HG02763 (cell line): ENCODE data around the gene TOGARAM1.

ENCODE experiments used
- ATAC-seq: cut with Tn5 transposase; IDR thresholded peaks from one replicate; pipeline ENCODE4 v1.9.1; 2021; ENCODE audit warnings: mild to moderate bottlenecking, moderate library complexity; ENCODE audit not compliant: unreplicated experiment

The TOGARAM1 gene

DNA sequence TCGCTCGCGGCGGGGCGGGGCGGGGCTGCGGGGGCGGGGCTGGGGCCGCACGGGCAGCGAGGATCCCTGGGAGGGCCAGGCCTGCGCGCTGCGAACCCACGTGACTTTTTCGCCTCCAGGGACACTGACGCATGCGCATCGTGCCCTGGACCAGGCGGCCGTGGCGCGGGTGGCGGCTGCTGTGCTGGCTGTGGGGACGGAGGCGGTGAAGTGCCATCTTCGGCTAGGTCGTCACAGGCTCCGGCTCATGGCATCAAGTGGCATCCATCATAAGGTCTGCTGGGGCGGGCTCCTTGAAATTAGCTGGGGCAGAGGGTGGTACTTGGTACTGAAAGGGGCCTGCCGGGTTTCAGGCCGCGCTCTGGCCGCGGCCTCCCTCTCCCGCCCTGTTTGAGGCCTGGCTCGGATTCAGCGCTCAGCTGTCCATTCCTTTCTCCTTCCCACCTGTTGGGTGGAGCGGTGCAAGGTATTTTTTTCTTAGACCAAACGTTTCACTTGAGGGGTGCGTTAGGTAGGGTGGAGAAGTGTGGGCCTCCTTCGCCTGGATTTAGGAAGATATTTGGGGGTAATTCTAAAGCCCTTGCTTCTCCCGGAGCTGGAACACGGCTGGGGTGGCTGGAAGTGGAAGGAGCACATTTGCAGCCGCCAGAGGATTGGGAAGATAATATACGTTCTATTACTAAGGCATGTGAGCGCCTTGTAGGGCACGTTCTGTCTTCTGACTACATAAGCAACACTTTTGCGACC, 122.2 kb downstream of the TOGARAM1 start, which contains the start of gene PRPF39:
Gene PRPF39 (plus strand): TSS at position 141 of the 747 bp plus-strand sequence. CDS start 11,124 bp downstream, outside the sequence.
- ATAC-seq: peak; percentile 94

DNA sequence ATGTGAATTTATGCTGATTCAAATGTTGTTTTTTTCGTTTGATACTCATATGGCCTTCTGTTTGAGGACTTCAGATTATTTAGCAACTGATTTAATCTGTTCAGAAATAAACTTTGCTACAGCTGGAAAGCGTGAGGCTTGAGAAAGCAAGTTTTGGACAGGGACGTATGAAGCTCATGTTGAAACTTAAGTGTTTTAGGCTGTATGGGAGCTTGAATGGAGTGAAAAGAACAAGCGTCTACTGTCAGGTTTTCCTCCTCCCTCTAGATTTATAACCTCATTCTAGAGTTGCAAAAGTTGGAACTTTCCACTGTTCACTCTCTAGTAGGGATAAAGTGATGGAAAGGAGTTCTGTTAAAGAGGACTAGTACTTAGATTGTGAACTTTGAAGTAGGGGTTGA, 123.0 kb downstream of the TOGARAM1 start:
- ATAC-seq: no peak

DNA sequence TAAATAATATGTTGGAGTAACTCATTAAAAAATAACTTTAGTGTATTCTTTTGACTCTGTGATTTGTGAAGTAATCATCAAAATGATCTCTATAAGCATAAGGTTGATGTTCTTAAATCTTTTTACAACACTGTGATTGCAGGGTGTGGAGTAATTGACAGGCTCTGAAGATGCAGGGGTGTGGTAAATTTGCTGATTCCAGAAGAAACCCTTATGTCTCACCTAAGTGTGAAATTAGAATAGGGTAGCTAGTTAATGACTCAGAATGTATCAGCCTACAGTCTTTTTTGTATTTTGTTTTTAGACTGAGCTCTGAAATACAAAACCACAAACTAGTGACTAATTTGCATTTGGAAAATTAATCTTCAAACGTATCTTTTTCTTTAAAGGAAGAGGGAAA, 127.8 kb downstream of the TOGARAM1 start:
- peak; percentile 73 for ATAC-seq

DNA sequence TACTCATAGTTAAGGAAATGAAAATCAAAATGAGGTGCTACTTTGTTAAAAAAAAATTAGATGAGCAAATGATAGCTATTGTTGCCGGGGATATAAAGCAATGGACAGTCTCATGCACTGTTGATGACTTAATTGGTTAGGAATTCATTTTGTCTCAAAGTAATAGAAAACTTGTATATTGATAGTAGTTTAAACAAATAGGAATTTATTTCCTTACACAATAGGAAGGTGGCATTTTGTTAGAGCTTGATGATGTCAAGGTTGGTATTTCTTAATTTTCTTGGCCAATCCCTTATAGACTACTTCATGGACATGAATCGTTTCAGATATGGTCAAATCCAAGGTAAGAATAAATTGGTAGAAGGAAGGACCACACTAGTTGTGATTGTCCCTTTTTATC, 129.7 kb downstream of the TOGARAM1 start:
- no peak for ATAC-seq

DNA sequence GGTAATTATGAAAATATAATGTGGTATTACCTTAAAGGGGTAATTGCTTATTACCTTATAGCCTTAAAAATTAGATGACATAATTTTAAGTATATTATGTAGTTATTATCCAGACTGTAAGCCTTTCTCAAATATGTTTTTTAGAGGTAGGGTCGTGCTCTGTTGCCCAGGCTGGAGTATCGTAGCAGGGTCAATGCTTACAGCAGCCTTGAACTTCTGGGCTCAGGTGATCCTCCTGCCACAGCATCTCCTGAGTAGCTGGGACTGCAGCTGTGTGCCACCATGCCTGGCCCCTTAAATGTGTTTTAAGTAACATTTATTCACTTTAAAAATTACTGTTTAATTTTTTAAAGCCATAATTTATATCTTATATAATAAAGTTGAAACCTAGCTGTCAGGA, 132.3 kb downstream of the TOGARAM1 start:
- ATAC-seq: no peak

DNA sequence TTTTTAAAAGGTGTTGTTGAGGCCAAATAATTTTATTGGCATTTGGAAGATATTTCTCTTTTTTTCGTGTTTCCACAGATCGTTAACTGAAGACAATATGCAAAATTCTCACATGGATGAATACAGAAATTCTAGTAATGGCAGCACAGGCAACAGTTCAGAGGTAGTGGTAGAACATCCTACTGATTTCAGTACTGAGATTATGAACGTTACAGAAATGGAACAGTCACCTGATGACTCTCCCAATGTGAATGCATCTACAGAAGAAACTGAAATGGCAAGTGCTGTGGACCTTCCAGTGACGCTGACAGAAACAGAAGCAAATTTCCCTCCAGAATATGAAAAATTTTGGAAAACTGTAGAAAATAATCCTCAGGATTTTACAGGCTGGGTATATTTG, 133.2 kb downstream of the TOGARAM1 start:
- ATAC-seq: no peak

DNA sequence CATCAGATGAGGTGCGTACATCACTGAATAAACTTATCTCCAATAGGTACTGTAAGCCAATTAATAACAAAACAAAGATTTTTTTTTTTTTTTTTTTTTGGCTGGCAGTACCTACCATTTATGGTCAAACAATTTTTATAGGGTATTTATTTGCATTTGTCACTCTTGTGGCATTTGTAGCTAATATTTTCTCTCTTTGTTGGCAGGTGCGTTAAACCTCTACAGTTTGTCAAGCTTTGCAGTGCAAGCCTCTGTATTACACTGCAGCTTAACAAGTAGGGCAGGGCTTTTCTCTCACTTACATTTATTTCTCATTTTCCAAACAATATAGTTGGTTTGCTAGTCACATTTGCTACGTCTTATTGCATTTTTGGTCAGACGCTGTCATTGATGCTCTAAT, 134.2 kb downstream of the TOGARAM1 start:
- ATAC-seq: no peak

DNA sequence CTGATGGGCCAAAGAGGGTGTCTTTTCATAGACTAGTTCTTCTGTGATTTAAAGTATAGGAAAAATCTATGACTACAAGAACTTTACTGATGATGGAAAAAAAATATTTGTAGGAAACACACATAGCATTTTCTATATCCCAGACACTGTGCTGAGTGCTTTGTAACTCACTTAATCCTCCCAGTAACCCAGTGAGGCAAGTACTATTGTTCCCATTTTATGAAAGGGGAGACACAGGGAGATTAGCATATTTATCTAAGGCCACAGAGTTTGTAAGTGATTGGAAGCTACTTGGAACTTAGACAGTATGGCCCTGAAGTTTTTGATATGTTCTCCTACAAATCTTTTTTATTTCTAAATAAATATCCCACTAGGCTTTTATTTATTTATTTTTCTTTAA, 141.8 kb downstream of the TOGARAM1 start:
- no peak for ATAC-seq

DNA sequence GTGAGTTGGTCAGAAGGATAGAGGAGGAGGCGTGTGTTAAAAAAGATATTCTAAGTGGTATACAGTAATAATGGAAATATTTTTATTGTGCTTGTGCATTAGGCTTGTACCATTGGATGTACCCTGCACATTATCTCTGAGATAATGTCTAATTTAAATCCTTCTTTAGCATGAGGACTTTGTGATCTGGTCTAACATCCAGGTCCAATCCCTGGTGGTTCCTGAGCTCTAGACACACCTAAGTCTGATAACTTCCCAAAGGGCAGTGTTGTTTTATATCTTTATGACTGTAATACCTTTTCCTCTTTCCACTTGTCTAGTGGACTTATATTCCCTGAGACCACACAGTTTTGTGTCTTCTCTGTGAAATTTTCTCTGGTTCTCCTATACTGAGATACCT, 142.6 kb downstream of the TOGARAM1 start:
- no peak for ATAC-seq

DNA sequence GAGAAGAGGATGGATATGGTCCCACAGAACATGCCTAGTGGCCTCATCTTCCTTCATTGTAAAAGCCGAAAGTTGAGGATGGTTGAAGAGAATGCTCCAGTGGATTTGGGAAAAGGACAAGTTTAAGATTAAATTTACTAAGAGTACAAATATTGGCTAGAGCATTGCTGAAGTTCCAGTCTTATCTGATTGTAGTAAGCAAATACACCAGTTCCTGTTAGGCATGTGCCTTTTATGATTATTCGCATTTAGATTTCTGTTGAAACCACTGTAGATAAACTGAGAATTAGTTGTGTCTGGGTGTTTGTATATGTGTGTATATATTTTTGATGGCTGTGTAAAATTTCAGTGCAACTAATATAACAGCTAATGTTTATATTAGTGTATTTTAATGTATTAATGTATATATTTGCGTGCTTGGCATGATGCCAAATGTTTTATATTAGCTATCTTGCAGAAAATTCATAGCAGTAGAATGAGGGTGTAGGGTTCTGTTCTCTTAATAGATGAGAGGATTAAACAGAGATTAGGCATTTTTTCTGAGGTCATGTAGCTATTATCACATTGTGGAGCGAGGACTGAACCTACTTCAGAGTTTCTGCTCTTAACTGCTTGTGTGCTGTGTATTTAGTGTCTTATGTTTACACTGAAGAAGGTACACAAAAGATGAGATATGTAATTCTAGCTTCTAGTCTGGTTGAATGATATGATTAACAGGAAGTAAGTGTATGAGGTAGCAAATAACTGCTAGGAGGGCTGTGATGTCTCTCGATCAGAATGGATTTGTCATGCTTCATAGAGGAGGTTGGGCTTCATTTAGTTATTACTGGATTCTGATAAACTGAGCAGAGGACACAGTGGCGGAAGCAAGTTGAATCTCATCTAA, 151.1 kb downstream of the TOGARAM1 start:
- no peak for ATAC-seq

DNA sequence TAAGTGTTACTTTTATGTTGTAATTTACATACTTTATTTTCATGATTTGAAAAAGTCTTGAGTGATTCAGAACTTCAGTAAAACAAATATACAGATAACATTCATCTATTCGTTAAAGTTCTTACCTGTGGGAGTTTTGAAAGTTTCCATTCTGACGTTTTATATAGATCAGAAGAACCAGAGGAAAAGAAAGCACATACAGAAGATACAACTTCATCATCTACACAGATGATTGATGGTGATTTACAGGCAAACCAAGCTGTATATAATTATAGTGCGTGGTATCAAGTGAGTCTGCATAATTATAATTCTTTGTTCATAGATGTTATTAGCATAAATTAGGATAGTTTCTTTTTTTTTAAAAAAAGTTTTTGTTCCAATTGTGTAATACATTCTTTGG, 152.3 kb downstream of the TOGARAM1 start:
- ATAC-seq: no peak

DNA sequence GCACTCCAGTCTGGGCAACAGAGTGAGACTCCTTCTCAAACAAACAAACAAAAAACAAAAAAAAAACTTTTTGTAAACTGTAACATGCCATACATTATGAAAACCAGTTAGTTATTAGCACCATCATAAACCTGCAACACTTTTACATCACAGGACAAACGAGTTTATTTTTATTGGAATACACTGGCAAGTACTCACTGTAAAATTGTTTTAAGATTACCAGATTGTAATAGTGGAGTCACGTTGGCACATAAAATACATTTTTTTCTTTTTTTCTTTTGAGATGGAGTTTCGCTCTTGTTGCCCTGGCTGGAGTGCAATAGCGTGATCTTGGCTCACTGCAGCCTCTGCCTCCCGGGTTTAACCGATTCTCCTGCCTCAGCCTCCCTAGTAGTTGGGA, 156.6 kb downstream of the TOGARAM1 start:
- no peak for ATAC-seq

DNA sequence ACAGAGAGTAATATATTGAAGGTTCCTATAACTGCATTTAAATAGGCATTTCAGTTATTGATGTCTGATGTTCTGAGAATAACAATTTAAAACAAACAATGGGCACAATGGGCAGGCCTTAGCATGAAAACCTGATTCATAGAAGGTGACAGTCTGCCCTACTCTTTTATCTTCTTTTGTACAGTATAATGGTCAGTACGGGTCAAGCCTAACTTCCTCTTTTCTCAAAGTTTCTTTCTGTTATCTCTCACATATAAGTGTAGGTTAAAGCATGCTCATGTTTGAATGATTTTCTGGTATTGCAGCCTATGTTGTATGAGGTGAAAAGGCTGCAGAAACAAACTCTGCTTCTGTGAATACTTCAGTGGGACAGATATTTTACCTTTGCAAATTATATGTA, 158.1 kb downstream of the TOGARAM1 start:
- ATAC-seq: no peak

DNA sequence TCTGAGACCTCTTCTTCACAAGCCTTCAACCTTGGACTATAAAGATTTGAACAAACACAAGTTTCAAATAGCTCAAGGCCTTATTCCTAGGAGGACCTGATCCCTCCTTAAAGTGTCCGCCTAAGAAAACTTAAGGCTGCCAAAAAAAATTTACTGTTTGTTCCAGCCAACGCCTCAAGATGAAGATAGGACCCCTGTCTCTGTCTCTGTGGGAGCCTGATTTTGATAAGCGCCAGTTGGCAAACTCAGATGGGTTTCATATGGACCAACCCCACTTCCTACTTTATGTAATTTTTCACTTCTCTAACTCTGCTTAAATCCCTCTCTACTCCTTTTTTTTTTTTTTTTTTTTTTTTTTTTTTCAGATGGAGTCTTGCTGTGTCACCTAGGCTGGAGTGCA, 161.3 kb downstream of the TOGARAM1 start:
- no peak for ATAC-seq
